ENCODE results near the gene C1QTNF1. TPM values are rescaled to one million over a fixed set of nuclear protein-coding genes. Genes with fewer than 3 reads are reported as not detected.

Gene C1QTNF1
- total RNA-seq, 2 experiments from 2014 or later: not detected

- ChIA-PET CTCF (interaction anchor here (0.9 to 1.0 kb wide), 2 partner anchors 16 to 29 kb away, joined by 3 read pairs; no protein-coding TSS in a partner anchor), POLR2A (no interaction called here)
- Mint-ChIP-seq H3K4me1 (no peaks in the 10 kb centered on the region), H3K9me3 (no peaks in the 10 kb centered on the region), H3K36me3 (ENCODE audit: low read depth) (no peaks in the 10 kb centered on the region), H3K27ac (no peak overlapping the region), H3K4me3 (no peak overlapping the region), H3K27me3 (peaks cover 2% of the 10 kb centered on the region)
- DNase-seq: no peak
Observed at GRCh38 chr17:79036596-79036995, 12.6 kb downstream of the C1QTNF1 start.

DNA sequence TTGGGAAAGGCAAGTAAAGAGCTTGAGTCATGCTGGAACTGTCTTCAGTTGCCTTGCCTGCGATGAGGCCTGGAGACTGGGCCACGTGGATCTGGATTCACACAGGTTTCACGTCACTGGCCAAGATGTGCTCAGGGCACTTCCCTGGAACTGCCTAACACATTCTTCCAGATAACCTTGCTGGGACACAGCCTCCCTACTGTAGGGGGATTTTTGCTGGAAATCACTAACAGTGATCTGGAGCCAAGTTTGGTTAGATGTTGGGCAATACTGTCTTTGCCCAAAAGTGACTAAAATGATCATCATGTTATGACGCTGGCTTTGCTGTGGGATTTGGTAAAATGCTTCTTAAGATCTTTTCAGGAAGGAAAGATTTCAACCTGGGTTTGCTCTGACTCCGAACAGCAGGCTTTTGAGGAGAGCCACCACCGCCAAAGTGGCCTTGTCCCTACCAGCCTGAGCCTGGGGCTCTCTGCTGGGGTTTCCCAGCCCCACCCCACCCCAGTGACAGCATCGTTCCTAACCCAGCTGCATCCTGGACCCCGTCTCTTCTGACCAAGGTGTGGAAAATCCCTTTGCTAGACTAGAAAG lies 14.7 kb downstream of the C1QTNF1 start:
- no peaks in the 10 kb centered on the region for H3K4me1 Mint-ChIP-seq

GRCh38 chr17:79039171-79039570 lies 15.2 kb downstream of the C1QTNF1 start:
- no peaks in the 10 kb centered on the region for H3K36me3 Mint-ChIP-seq (ENCODE audit: low read depth)
- CTCF ChIA-PET: no interaction called here
- H3K27me3 Mint-ChIP-seq: no peaks in the 10 kb centered on the region
- no peak overlapping the region for H3K27ac Mint-ChIP-seq
- no peak for DNase-seq
- POLR2A ChIA-PET: no interaction called here
- H3K9me3 Mint-ChIP-seq: peaks cover 7% of the 10 kb centered on the region
- H3K4me1 Mint-ChIP-seq: no peaks in the 10 kb centered on the region
- no peak overlapping the region for H3K4me3 Mint-ChIP-seq

More for the DNA sequence above, 14.7 kb downstream of the C1QTNF1 start:
- Mint-ChIP-seq H3K27me3 (no peaks in the 10 kb centered on the region), H3K9me3 (peaks cover 7% of the 10 kb centered on the region), H3K36me3 (ENCODE audit: low read depth) (no peaks in the 10 kb centered on the region), H3K4me3 (no peak overlapping the region), H3K27ac (no peak overlapping the region)
- DNase-seq: no peak
- CTCF ChIA-PET: no interaction called here
- POLR2A ChIA-PET: no interaction called here

- H3K9me3 Mint-ChIP-seq: peaks cover 7% of the 10 kb centered on the region
- H3K4me1 Mint-ChIP-seq: no peaks in the 10 kb centered on the region
- ChIA-PET CTCF (interaction anchor here (1.2 kb wide), 1 partner anchor 10 kb away, joined by 4 read pairs; no protein-coding TSS in a partner anchor), POLR2A (no interaction called here)
- no peaks in the 10 kb centered on the region for H3K36me3 Mint-ChIP-seq (ENCODE audit: low read depth)
- DNase-seq: no peak
- no peak overlapping the region for H3K4me3 Mint-ChIP-seq
- no peak overlapping the region for H3K27ac Mint-ChIP-seq
- no peaks in the 10 kb centered on the region for H3K27me3 Mint-ChIP-seq
Observed at GRCh38 chr17:79039886-79040285, 15.9 kb downstream of the C1QTNF1 start.

DNA sequence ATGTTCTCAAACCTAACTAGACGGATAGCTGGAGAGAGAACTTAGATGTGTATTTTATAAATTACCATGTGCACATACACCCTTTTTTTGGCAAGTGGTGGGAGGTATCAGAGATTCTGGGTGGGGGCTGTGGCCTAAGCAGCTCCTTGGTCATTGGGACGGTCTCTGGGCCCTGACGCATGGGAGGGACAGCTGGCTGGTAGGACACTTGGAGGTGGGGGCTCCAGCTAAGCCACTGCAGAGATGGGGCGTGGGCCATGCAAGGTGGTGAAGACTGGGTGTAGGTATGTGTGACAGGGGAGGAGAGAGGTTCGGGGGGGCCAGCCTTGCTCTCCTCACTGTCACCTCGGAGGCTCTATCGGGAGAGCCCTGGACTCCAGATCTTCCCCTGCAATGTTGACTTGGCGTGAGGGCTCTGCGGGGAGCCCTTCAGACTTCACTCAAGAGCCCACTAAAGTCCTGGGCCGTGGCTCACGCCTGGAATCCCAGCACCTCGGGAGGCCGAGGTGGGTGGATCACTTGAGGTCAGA lies 17.1 kb downstream of the C1QTNF1 start:
- no peaks in the 10 kb centered on the region for H3K4me1 Mint-ChIP-seq
- H3K27me3 Mint-ChIP-seq: no peaks in the 10 kb centered on the region
- no peak for DNase-seq
- H3K9me3 Mint-ChIP-seq: peaks cover 7% of the 10 kb centered on the region
- no peaks in the 10 kb centered on the region for H3K36me3 Mint-ChIP-seq (ENCODE audit: low read depth)
- ChIA-PET CTCF (interaction anchor here (0.6 to 1.2 kb wide), 3 partner anchors 9 to 313 kb away, joined by 3 to 4 read pairs (median 4); no protein-coding TSS in a partner anchor), POLR2A (no interaction called here)
- H3K4me3 Mint-ChIP-seq: no peak overlapping the region
- no peak overlapping the region for H3K27ac Mint-ChIP-seq

GRCh38 chr17:79041723-79042420 lies 17.9 kb downstream of the C1QTNF1 start:
- DNase-seq: no peak
- H3K4me3 Mint-ChIP-seq: no peak overlapping the region
- H3K36me3 Mint-ChIP-seq (ENCODE audit: low read depth): no peaks in the 10 kb centered on the region
- POLR2A ChIA-PET: no interaction called here
- no peaks in the 10 kb centered on the region for H3K27me3 Mint-ChIP-seq
- H3K27ac Mint-ChIP-seq: no peak overlapping the region
- H3K4me1 Mint-ChIP-seq: no peaks in the 10 kb centered on the region
- CTCF ChIA-PET: interaction anchor here (0.9 to 1.1 kb wide), 2 partner anchors 12 kb away, joined by 4 to 5 read pairs; no protein-coding TSS in a partner anchor
- peaks cover 7% of the 10 kb centered on the region for H3K9me3 Mint-ChIP-seq

DNA sequence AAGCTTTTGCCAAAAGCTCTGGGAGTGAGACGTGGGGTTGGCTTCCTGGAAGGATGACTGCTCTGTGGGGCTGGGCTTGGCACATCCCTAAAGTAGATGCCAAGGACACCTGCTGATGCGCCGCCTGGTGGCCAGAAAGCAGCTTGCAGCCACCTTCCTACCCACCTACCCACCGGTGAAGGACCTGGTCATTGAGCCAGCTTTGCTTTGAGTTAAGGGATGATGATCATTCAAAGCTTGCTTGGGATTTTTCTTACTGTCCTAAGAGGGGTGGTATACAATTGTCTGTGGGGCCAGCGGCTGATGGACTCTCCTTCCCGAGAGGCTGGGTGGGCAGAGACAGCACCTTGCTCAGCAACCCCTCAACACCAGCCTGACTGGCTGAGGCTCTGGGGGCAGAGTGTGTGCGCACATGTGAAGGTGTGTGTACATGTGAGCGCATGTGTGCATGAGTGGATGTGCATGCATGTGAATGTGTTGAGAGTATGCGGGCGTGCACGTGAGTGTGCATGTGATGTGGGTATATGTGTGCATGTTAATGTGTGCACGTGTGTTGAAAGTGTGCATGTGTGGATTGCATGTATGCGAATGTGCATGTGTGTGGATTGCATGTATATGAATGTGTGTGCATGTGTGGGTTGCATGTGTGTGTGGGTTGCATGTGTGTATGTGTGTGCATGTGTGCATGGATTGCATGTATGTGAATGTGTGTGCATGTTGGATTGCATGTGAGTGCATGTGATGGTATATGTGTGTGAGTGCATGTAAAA lies 18.6 kb downstream of the C1QTNF1 start:
- no peak overlapping the region for H3K27ac Mint-ChIP-seq
- H3K9me3 Mint-ChIP-seq: peaks cover 7% of the 10 kb centered on the region
- H3K4me1 Mint-ChIP-seq: no peaks in the 10 kb centered on the region
- H3K4me3 Mint-ChIP-seq: no peak overlapping the region
- ChIA-PET POLR2A (no interaction called here), CTCF (interaction anchor here (0.9 to 1.1 kb wide), 2 partner anchors 11 to 13 kb away, joined by 4 to 5 read pairs; no protein-coding TSS in a partner anchor)
- no peaks in the 10 kb centered on the region for H3K36me3 Mint-ChIP-seq (ENCODE audit: low read depth)
- no peaks in the 10 kb centered on the region for H3K27me3 Mint-ChIP-seq
- DNase-seq: peak; percentile 45

DNA sequence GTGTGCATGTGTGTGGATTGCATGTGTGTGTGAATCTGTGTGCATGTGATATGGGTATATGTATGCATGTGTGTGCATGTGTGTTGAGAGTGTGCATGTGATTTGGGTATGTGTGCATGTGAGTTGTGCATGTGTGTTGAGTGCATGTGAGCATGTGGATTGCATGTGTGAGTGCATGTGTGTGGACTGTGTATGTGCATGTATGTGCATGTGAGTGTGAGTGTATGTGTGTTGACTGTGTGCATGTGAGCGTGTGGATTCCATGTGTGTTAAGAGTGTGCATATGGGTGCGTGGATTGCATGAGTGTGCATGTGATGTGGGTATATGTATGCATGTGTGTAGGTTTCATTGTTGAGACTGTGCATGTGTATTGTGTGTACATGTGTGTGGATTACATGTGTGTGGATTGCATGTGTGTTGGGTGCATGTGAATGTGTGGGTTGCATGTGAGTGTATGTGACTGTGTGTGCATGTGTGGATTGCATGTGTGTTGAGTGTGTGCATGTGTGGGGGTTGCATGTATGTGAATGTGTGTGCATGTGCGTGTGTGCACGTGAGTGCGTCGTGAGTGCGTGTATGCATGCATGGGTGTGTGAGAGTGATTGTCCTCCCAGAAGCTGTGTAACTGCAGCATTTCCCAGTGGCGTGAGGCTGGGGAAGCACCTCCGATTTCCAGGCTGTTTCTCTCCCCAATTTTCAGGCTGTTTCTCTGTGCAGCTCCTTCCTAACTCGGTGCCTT lies 19.4 kb downstream of the C1QTNF1 start:
- Mint-ChIP-seq H3K36me3 (ENCODE audit: low read depth) (no peaks in the 10 kb centered on the region), H3K4me1 (no peaks in the 10 kb centered on the region), H3K4me3 (no peak overlapping the region), H3K9me3 (peaks cover 7% of the 10 kb centered on the region), H3K27me3 (no peaks in the 10 kb centered on the region), H3K27ac (no peak overlapping the region)
- no peak for DNase-seq
- ChIA-PET POLR2A (no interaction called here), CTCF (no interaction called here)

GRCh38 chr17:79043931-79044320 lies 20.0 kb downstream of the C1QTNF1 start:
- Mint-ChIP-seq H3K4me3 (no peak overlapping the region), H3K4me1 (no peaks in the 10 kb centered on the region), H3K27ac (no peak overlapping the region), H3K36me3 (ENCODE audit: low read depth) (no peaks in the 10 kb centered on the region), H3K9me3 (peaks cover 7% of the 10 kb centered on the region), H3K27me3 (no peaks in the 10 kb centered on the region)
- ChIA-PET POLR2A (no interaction called here), CTCF (no interaction called here)
- no peak for DNase-seq

DNA sequence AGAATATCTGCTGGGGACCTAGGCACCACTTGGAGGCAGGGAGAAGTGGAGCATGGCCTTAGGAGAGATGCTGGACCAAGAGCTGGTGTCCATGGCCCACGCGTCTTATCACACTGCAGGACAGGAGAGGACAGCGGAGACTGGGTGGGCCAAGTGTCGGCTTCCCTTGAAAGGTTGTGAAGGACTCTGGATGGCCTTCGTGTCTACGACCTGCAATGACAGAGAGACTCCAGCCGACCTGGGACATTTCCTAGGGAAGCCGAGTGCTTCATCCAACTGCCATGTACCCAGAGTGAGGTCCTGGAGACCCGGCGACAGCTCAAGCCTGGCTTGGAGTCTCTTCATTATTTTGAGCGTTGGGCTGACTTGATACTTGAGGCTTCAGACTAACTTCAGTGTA lies 20.5 kb downstream of the C1QTNF1 start:
- peaks cover 7% of the 10 kb centered on the region for H3K9me3 Mint-ChIP-seq
- no peaks in the 10 kb centered on the region for H3K27me3 Mint-ChIP-seq
- no peaks in the 10 kb centered on the region for H3K36me3 Mint-ChIP-seq (ENCODE audit: low read depth)
- no peaks in the 10 kb centered on the region for H3K4me1 Mint-ChIP-seq
- H3K27ac Mint-ChIP-seq: no peak overlapping the region
- DNase-seq: no peak
- no peak overlapping the region for H3K4me3 Mint-ChIP-seq
- ChIA-PET CTCF (interaction anchor here (2.1 kb wide), 1 partner anchor 41 kb away, joined by 8 read pairs; no protein-coding TSS in a partner anchor), POLR2A (no interaction called here)

- no peak for DNase-seq
- Mint-ChIP-seq H3K4me3 (no peak overlapping the region), H3K4me1 (no peaks in the 10 kb centered on the region), H3K27me3 (no peaks in the 10 kb centered on the region), H3K9me3 (peaks cover 7% of the 10 kb centered on the region), H3K27ac (no peak overlapping the region), H3K36me3 (ENCODE audit: low read depth) (no peaks in the 10 kb centered on the region)
- POLR2A ChIA-PET: no interaction called here
- CTCF ChIA-PET: interaction anchor here (0.9 to 2.1 kb wide), 7 partner anchors 12 to 355 kb away, joined by 3 to 8 read pairs (median 4); no protein-coding TSS in a partner anchor
Observed at GRCh38 chr17:79045001-79045729, 21.2 kb downstream of the C1QTNF1 start.

DNA sequence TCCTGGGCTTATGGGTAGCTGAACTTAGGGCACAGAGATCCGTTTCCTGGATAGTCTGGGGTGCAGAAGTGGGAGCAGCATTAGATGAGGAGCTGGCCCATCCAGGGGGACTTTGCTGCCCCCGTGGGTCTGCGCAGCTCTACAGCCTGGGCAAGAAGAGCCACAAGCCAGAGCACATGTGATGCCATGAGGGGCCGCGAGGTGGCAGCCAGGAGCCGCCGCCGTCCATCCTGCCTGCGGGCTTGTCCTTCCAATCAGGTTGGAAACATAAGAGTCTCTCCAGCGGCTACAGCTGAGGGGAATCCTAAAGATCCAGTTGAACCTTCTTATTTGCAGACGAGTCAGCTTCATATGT lies 21.9 kb downstream of the C1QTNF1 start:
- POLR2A ChIA-PET: no interaction called here
- Mint-ChIP-seq H3K27ac (no peak overlapping the region), H3K4me1 (no peaks in the 10 kb centered on the region), H3K27me3 (no peaks in the 10 kb centered on the region), H3K36me3 (ENCODE audit: low read depth) (no peaks in the 10 kb centered on the region), H3K4me3 (no peak overlapping the region), H3K9me3 (peaks cover 7% of the 10 kb centered on the region)
- DNase-seq: peak; percentile 65
- CTCF ChIA-PET: interaction anchor here (0.9 to 2.1 kb wide), 8 partner anchors 11 to 355 kb away, joined by 3 to 8 read pairs (median 4); no protein-coding TSS in a partner anchor

Data from activated CD4-positive, alpha-beta T cell treated with anti-CD3 and anti-CD28 coated beads, Interleukin-2, amount 10 ng/mL, durations not matched to agents 7 days and 5 days (primary cell).